Fibroblast of mammary gland (primary cell): ENCODE data around the gene LMAN2L.

Source experiments
- DNase-seq: peaks from one replicate; pipeline ENCODE4 v3.0.0-alpha.2; 2010; ENCODE audit warnings: low read depth
- H3K4me3 ChIP-seq: 2 replicates; pipeline ENCODE4 v1.5.1; 2011; ENCODE audit warnings: low read depth, mild to moderate bottlenecking, low read length, moderate library complexity; ENCODE audit not compliant: control insufficient read depth
- TF ChIP-seq, protein P1 (sequence below): conservative IDR thresholded peaks from 2 replicates; pipeline ENCODE4 v1.5.1; 2011; ENCODE audit warnings: low read depth, low read length, inconsistent platforms; ENCODE audit not compliant: control insufficient read depth, insufficient read depth

The LMAN2L gene

GRCh38 chr2:96753661-96754282 is 13.9 kb upstream of the LMAN2L start:
- TF ChIP-seq, protein P1, sequence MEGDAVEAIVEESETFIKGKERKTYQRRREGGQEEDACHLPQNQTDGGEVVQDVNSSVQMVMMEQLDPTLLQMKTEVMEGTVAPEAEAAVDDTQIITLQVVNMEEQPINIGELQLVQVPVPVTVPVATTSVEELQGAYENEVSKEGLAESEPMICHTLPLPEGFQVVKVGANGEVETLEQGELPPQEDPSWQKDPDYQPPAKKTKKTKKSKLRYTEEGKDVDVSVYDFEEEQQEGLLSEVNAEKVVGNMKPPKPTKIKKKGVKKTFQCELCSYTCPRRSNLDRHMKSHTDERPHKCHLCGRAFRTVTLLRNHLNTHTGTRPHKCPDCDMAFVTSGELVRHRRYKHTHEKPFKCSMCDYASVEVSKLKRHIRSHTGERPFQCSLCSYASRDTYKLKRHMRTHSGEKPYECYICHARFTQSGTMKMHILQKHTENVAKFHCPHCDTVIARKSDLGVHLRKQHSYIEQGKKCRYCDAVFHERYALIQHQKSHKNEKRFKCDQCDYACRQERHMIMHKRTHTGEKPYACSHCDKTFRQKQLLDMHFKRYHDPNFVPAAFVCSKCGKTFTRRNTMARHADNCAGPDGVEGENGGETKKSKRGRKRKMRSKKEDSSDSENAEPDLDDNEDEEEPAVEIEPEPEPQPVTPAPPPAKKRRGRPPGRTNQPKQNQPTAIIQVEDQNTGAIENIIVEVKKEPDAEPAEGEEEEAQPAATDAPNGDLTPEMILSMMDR: no peak
- no peak for DNase-seq
- no peak overlapping the region for H3K4me3 ChIP-seq

GRCh38 chr2:96751800-96752199 is 11.9 kb upstream of the LMAN2L start:
- H3K4me3 ChIP-seq: no peak overlapping the region
- TF ChIP-seq, protein P1: no peak
- no peak for DNase-seq

DNA sequence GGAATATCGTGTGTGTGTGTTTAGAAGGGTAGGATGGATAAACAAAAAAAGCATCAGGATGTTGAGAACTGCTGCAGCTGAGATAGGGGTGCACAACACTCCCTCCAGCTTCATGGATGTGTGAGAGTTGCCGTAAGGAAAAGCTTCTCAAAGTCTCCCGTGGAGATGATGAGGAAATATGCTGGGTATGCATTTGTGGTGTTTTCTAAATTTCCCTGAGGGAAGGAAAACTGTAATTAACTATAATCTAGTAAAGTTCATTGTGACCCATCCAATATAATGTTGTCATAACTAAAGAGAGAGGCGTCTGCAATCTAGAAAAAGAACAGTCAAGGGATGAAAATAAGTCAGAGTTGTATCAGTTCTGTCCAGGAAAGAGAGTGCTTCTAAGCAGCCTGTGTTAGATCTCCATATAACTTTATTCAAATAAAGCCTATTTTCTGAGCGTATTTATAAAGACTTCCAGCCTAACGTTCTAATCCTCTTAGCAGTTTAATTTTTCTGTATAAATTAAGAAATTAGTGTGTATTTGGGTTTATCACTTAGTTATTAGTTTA is 7.3 kb upstream of the LMAN2L start:
- TF ChIP-seq, protein P1: no peak
- no peak overlapping the region for H3K4me3 ChIP-seq
- no peak for DNase-seq

DNA sequence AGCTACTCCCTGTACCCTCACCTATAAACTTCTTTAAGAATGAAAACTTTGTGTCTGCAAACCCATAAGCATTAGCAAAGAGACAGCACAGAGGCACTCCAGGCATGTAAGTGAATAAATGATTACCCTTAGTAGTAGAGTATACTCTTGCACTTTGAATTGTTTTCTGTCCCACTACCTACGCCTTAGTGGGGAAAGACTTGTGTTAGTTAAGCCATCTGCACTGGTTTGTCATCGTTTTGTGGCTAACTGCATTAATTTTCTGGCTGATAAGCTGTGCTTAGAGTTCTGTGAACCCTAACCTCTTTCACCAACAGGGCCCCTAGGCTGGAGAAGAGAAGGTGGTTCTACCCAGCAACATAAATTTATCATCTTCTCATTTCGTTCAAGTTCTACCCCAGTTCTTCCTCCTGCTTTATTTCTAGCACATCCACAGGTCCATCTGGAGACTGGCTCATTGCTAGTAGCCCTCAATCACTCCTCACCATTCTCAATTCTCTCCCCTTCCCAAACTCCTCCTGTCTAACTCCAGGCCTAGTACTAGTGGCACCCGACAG is 710 bp downstream of the LMAN2L start:
- TF ChIP-seq, protein P1: no peak
- DNase-seq: no peak
- H3K4me3 ChIP-seq: peak overlapping the region; percentile 92

DNA sequence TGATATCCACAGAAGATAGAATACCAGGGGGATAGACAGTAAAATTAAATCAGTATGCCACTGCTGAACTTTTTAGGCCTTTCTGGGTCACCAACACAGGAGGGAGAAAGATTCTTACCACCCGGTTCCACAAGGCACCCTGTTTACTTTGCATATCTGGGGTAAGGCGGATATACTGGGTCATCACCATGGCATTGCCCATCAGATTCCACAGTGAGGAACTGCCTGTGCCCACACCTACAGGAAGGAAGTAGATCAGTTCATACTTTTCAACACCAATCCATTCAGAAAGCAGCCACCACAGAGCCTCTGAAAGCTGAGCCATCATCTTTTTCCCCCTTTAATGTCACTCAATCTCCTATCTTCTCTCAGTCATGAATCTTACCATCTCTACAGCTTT is 2.0 kb downstream of the LMAN2L start:
- H3K4me3 ChIP-seq: no peak overlapping the region
- TF ChIP-seq, protein P1: no peak
- no peak for DNase-seq

DNA sequence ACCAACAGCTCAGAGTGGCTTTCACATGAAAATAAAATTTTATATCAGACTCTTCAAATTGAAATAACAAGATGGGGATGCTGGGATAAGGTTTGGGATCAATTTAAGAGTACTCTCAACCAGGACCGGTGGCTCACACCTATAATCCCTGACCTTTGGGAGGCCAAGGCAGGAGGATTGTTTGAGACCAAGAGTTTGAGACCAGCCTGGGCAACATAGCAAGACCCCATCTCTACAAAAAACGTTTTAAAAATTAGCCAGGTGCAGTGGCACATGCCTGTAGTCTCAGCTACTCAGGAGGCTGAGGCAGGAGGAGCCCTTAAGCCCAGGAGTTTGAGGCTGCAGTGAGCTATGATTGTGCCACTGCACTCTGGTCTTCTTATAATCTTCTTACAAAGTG is 2.6 kb downstream of the LMAN2L start:
- H3K4me3 ChIP-seq: no peak overlapping the region
- no peak for DNase-seq
- TF ChIP-seq, protein P1: no peak
